ENCODE measurements around the gene COL23A1.
A peak's percentile ranks its signal among the peaks of the same experiment; 100 is the strongest.

The COL23A1 gene

DNA sequence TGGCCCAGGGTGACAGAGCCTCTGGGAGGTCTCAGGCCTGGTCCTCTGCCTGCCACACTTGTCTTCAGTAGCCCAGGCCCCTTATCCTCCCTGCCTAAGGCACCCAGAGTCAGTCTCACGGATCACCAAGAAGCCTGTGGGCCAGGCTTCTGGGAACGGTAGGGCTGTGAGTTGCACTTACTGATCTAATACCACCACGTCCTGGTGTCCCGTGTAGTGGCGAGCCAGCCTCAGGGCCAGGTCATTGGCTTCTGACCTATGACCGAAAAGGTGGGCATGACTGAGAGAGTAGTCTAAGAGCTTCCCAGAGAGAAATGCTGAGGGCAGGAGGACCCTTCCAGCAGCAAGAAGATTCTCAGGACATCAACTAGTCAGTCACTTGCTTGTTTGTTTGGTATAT is 365.0 kb downstream of the COL23A1 start:
- ChIA-PET CTCF (interaction anchor here (1.0 kb wide), 1 partner anchor 10 kb away, joined by 3 read pairs; no protein-coding TSS in a partner anchor), POLR2A (ENCODE audit: low non-redundant PET) (no interaction called here)
- DNase-seq (ENCODE audit: low spot score), result no peak
- TF ChIP-seq, protein P1, sequence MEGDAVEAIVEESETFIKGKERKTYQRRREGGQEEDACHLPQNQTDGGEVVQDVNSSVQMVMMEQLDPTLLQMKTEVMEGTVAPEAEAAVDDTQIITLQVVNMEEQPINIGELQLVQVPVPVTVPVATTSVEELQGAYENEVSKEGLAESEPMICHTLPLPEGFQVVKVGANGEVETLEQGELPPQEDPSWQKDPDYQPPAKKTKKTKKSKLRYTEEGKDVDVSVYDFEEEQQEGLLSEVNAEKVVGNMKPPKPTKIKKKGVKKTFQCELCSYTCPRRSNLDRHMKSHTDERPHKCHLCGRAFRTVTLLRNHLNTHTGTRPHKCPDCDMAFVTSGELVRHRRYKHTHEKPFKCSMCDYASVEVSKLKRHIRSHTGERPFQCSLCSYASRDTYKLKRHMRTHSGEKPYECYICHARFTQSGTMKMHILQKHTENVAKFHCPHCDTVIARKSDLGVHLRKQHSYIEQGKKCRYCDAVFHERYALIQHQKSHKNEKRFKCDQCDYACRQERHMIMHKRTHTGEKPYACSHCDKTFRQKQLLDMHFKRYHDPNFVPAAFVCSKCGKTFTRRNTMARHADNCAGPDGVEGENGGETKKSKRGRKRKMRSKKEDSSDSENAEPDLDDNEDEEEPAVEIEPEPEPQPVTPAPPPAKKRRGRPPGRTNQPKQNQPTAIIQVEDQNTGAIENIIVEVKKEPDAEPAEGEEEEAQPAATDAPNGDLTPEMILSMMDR (conservative IDR thresholded peaks at IDR 0.05; ENCODE audit: low read depth), result no peak
- H3K27ac ChIP-seq, result no peak overlapping the region

DNA sequence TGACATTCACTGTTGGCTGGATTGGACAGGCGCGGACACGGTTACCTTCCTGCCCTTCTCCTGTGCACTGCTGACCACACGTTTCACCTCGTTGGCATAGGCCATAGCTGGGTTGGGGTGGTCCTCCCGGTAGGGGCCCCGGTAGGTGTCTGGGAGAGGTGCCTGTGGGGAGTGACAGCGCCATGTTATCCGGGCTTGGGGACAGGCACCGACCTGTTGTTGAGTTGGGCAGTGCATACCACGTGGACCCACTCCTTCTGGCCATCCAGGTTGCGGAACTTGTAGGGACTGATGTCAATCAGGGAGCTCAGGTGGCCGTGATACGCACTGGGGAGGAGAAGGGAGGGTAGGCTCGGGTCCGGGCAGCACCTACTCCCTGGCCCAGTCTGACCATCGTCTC is 365.8 kb downstream of the COL23A1 start:
- POLR2A ChIA-PET (ENCODE audit: low non-redundant PET), result interaction anchor here (0.6 kb wide), 1 partner anchor 453 kb away, joined by 3 read pairs; no protein-coding TSS in a partner anchor
- TF ChIP-seq, protein P1 (conservative IDR thresholded peaks at IDR 0.05; ENCODE audit: low read depth), result no peak
- CTCF ChIA-PET, result interaction anchor here (0.6 to 1.0 kb wide), 2 partner anchors 11 to 20 kb away, joined by 3 read pairs; partner anchors contain the start of gene HNRNPAB
- H3K27ac ChIP-seq, result peak overlapping the region; percentile 37
- DNase-seq (ENCODE audit: low spot score), result no peak

DNA sequence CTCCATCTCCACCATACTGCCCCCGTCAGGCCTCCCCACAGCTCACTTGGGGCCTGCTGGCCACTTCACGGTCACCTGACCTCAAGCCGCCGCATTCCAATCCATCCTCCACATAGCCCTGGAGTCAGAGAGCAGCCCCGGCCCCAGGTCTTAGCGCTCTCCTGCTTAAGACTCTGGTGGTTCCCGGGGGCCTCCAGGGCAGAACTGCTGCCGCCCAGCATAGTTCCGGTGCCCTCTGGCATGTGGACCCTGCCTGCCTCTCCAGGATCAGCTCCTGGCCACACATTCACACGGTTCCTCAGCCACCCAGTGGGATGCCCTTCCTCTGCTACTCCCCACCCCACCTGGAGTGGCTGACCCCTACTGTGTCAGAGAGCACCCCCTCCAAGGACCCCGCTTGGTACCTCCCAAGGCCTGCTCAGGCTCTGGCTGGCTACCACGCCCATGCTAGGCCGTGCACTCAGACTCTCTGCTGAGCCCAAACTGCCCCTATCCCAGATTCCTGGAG is 366.3 kb downstream of the COL23A1 start:
- CTCF ChIA-PET, result interaction anchor here (0.6 to 1.0 kb wide), 2 partner anchors 11 to 19 kb away, joined by 3 read pairs; partner anchors contain the start of gene HNRNPAB
- TF ChIP-seq, protein P1 (conservative IDR thresholded peaks at IDR 0.05; ENCODE audit: low read depth), result no peak
- POLR2A ChIA-PET (ENCODE audit: low non-redundant PET), result interaction anchor here (0.6 kb wide), 1 partner anchor 454 kb away, joined by 3 read pairs; no protein-coding TSS in a partner anchor
- H3K27ac ChIP-seq, result peak overlapping the region; percentile 37
- no peak for DNase-seq (ENCODE audit: low spot score)

DNA sequence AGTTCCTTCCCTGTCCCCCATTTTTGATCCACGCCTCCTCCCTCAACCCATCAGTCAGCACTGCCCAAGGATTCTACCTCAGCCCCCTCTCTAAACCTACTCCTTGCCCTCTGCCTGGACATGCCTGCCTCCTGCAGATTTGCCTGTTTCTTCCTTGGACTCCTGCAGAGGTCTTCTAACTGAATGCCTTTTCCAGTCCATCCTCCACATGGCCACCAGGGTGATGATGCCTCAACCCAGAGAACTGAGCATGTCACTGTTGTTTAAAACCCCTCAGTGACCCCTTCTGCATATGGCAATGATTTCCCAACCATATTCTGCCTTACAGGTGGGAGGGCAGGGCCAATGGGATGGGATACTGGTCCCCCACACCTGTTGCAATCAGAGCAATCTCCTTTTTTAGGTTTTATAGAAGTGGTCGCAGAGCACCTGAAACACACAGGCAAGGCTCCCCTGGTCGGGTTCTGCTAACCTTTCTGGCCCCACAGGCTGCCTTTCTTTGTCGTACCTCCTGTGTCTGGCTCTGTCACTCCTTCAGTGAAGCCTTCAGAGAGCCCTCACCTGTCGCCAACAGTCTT is 366.9 kb downstream of the COL23A1 start:
- ChIA-PET POLR2A (ENCODE audit: low non-redundant PET) (no interaction called here), CTCF (no interaction called here)
- TF ChIP-seq, protein P1 (conservative IDR thresholded peaks at IDR 0.05; ENCODE audit: low read depth), result no peak
- no peak for DNase-seq (ENCODE audit: low spot score)
- H3K27ac ChIP-seq, result peak overlapping the region; percentile 37

DNA sequence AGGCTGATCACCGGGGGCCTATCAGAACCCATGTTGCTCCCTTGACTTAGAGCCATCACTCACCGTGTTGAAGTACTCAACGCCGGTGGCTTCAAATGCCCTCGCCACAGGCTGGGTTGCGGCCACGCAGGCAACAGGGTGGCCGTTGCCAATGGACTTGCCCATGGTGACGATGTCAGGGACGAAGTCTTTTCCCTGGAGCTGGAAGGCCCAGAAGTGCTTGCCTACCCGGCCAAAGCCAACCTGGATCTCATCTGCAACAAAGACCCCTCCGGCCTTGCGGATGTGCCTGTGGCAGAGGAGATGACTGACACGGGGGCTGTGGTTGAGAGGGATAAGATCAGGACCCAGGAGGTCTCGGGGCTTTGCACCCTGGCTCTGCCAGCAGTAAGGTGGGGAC is 367.9 kb downstream of the COL23A1 start:
- no peak for DNase-seq (ENCODE audit: low spot score)
- ChIA-PET POLR2A (ENCODE audit: low non-redundant PET) (no interaction called here), CTCF (no interaction called here)
- TF ChIP-seq, protein P1 (conservative IDR thresholded peaks at IDR 0.05; ENCODE audit: low read depth), result no peak
- H3K27ac ChIP-seq, result peak overlapping the region; percentile 37

DNA sequence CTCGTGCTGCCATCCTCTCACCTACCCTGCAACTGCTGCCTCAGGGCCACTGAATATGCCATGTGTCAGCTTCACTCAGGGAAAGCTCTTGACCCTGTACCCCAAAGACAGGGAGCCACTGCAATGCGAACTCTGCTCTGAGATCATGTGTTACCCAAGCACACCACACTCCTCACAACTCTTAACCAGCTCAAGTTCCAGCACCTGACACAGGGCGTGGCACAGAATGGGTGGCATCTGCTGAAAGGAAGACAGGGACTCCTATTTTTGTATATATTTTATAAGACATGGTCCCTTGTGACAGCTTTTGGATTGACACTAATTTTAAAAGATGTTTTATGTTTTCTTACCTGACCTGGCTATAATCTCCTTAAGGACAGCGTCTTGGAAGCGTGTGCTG is 368.3 kb downstream of the COL23A1 start:
- TF ChIP-seq, protein P1 (conservative IDR thresholded peaks at IDR 0.05; ENCODE audit: low read depth), result no peak
- DNase-seq (ENCODE audit: low spot score), result no peak
- CTCF ChIA-PET, result no interaction called here
- peak overlapping the region; percentile 37 for H3K27ac ChIP-seq
- POLR2A ChIA-PET (ENCODE audit: low non-redundant PET), result no interaction called here
